SK-N-SH treated with all-trans-retinoic acid at 6 μM for 48 hours (cell line): Measurements from ENCODE around the gene MYH8.

Experiments
- ATAC-seq: fragments of 200-7000 bp; cut with Tn5 transposase; 3 replicates; pipeline ENCODE4 v1.9.1; 2020; ENCODE audit warnings: mild to moderate bottlenecking, moderate library complexity
- ARNTL ChIP-seq: fragments of 450-650 bp; formaldehyde crosslinking; IDR thresholded peaks from 2 replicates; pipeline ENCODE4 v1.5.0; 2020; ENCODE audit warnings: low read depth, mild to moderate bottlenecking, moderate library complexity, borderline replicate concordance
- BACH2 ChIP-seq: fragments of 250-450 bp; sonication (Bioruptor Pico); IDR thresholded peaks from 2 replicates; pipeline ENCODE4 v1.9.0; 2021; ENCODE audit warnings: mild to moderate bottlenecking, borderline replicate concordance
- CREB5 ChIP-seq: fragments of 250-450 bp; sonication (Bioruptor Pico); IDR thresholded peaks from 2 replicates; pipeline ENCODE4 v1.5.1; 2020; ENCODE audit warnings: low read depth, mild to moderate bottlenecking, moderate library complexity
- CSRNP3 ChIP-seq: fragments of 250-450 bp; sonication (Bioruptor Pico); IDR thresholded peaks from 2 replicates; pipeline ENCODE4 v1.5.1; 2021; ENCODE audit warnings: mild to moderate bottlenecking, moderate library complexity
- ESRRG ChIP-seq: fragments of 250-450 bp; sonication (Bioruptor Pico); IDR thresholded peaks from 2 replicates; pipeline ENCODE4 v1.6.1; 2021; ENCODE audit warnings: mild to moderate bottlenecking
- GLIS3 ChIP-seq: fragments of 250-450 bp; sonication (Bioruptor Pico); IDR thresholded peaks from 2 replicates; pipeline ENCODE4 v1.5.0; 2020; ENCODE audit warnings: mild to moderate bottlenecking, moderate library complexity
- ISL1 ChIP-seq: fragments of 250-450 bp; sonication (Bioruptor Pico); IDR thresholded peaks from 2 replicates; pipeline ENCODE4 v2.1.2; 2022; ENCODE audit warnings: mild to moderate bottlenecking, moderate library complexity
- OSR1 ChIP-seq: fragments of 250-450 bp; sonication (Bioruptor Pico); IDR thresholded peaks from 2 replicates; pipeline ENCODE4 v1.8.0; 2022; ENCODE audit warnings: moderate library complexity, mild to moderate bottlenecking, inconsistent platforms
- PATZ1 ChIP-seq: fragments of 250-450 bp; sonication (Bioruptor Pico); IDR thresholded peaks from 2 replicates; pipeline ENCODE4 v1.8.0; 2020; ENCODE audit warnings: mild to moderate bottlenecking, moderate library complexity, borderline replicate concordance
- POU6F1 ChIP-seq: fragments of 250-450 bp; sonication (Bioruptor Pico); IDR thresholded peaks from 2 replicates; pipeline ENCODE4 v1.8.0; 2021; ENCODE audit warnings: low read depth, mild to moderate bottlenecking, moderate library complexity, borderline replicate concordance
- PPARA ChIP-seq: fragments of 250-450 bp; sonication (Bioruptor Pico); IDR thresholded peaks from 2 replicates; pipeline ENCODE4 v1.5.0; 2020; ENCODE audit warnings: mild to moderate bottlenecking, borderline replicate concordance
- RARB ChIP-seq: fragments of 250-450 bp; sonication (Bioruptor Pico); IDR thresholded peaks from 2 replicates; pipeline ENCODE4 v1.8.0; 2021; ENCODE audit warnings: mild to moderate bottlenecking, moderate library complexity
- SNAI2 ChIP-seq: fragments of 250-450 bp; sonication (Bioruptor Pico); IDR thresholded peaks from 2 replicates; pipeline ENCODE4 v1.5.0; 2020; ENCODE audit warnings: mild to moderate bottlenecking, moderate library complexity
- TCF4 ChIP-seq: fragments of 250-450 bp; sonication (Bioruptor Pico); IDR thresholded peaks from 2 replicates; pipeline ENCODE4 v1.8.0; 2021; ENCODE audit warnings: mild to moderate bottlenecking, moderate library complexity, borderline replicate concordance
- TOX ChIP-seq: fragments of 250-450 bp; sonication (Bioruptor Pico); IDR thresholded peaks from 2 replicates; pipeline ENCODE4 v1.8.0; 2021; ENCODE audit warnings: mild to moderate bottlenecking, moderate library complexity, borderline replicate concordance
- TSHZ2 ChIP-seq: fragments of 250-450 bp; sonication (Bioruptor Pico); IDR thresholded peaks from 2 replicates; pipeline ENCODE4 v1.5.0; 2020; ENCODE audit warnings: mild to moderate bottlenecking, moderate library complexity
- ZC3H10 ChIP-seq: fragments of 250-450 bp; sonication (Bioruptor Pico); IDR thresholded peaks from 2 replicates; pipeline ENCODE4 v1.5.1; 2021; ENCODE audit warnings: mild to moderate bottlenecking, moderate library complexity
- ZFP3 ChIP-seq: fragments of 250-450 bp; sonication (Bioruptor Pico); IDR thresholded peaks from 2 replicates; pipeline ENCODE4 v1.5.0; 2020; ENCODE audit warnings: mild to moderate bottlenecking, moderate library complexity
- ZFP30 ChIP-seq: fragments of 450-650 bp; formaldehyde crosslinking; IDR thresholded peaks from 2 replicates; pipeline ENCODE4 v1.5.0; 2022; ENCODE audit warnings: mild to moderate bottlenecking, moderate library complexity
- ZNF565 ChIP-seq: fragments of 450-650 bp; formaldehyde crosslinking; conservative IDR thresholded peaks from 2 replicates; pipeline ENCODE4 v1.5.0; 2020; ENCODE audit warnings: low read depth, mild to moderate bottlenecking, moderate library complexity
- ZNF70 ChIP-seq: fragments of 450-650 bp; formaldehyde crosslinking; IDR thresholded peaks from 2 replicates; pipeline ENCODE4 v1.5.0; 2020; ENCODE audit warnings: mild to moderate bottlenecking, moderate library complexity
- ZNF8 ChIP-seq: fragments of 450-650 bp; formaldehyde crosslinking; IDR thresholded peaks from 2 replicates; pipeline ENCODE4 v1.5.0; 2020; ENCODE audit warnings: mild to moderate bottlenecking, moderate library complexity

Gene MYH8

GRCh38 chr17:10385871-10386270 is 35.9 kb downstream of the MYH8 start:
- TF ChIP-seq ZFP3, result no peak
- TF ChIP-seq PATZ1, result no peak
- TF ChIP-seq BACH2, result no peak
- no peak for TF ChIP-seq ZNF565 (CRISPR knock-in tag)
- no peak for TF ChIP-seq POU6F1
- no peak for TF ChIP-seq ISL1
- TF ChIP-seq SNAI2 (CRISPR knock-in tag), result no peak
- no peak for TF ChIP-seq ESRRG (CRISPR knock-in tag)
- no peak for TF ChIP-seq OSR1 (CRISPR knock-in tag)
- TF ChIP-seq PPARA, result no peak
- no peak for TF ChIP-seq TSHZ2 (CRISPR knock-in tag)
- ATAC-seq, result no peak

GRCh38 chr17:10384175-10384574 is 37.6 kb downstream of the MYH8 start:
- no peak for TF ChIP-seq ZNF8 (CRISPR knock-in tag)
- no peak for TF ChIP-seq ESRRG (CRISPR knock-in tag)
- TF ChIP-seq CSRNP3 (CRISPR knock-in tag), result no peak
- TF ChIP-seq PPARA, result no peak
- TF ChIP-seq POU6F1, result no peak
- no peak for TF ChIP-seq BACH2
- TF ChIP-seq ZNF565 (CRISPR knock-in tag), result no peak
- no peak for TF ChIP-seq TOX
- TF ChIP-seq ZNF70, result no peak
- no peak for TF ChIP-seq ISL1
- TF ChIP-seq RARB (CRISPR knock-in tag), result no peak
- TF ChIP-seq GLIS3 (CRISPR knock-in tag), result no peak

GRCh38 chr17:10380631-10381408 is 40.9 kb downstream of the MYH8 start:
- no peak for TF ChIP-seq SNAI2 (CRISPR knock-in tag)
- TF ChIP-seq ARNTL, result no peak
- no peak for TF ChIP-seq ZFP30 (CRISPR knock-in tag)
- TF ChIP-seq ZNF8 (CRISPR knock-in tag), result no peak
- TF ChIP-seq ZFP3, result no peak
- no peak for TF ChIP-seq ZC3H10 (CRISPR knock-in tag)
- TF ChIP-seq ISL1, result no peak
- no peak for TF ChIP-seq RARB (CRISPR knock-in tag)
- TF ChIP-seq ZNF565 (CRISPR knock-in tag), result no peak
- no peak for TF ChIP-seq TSHZ2 (CRISPR knock-in tag)
- no peak for TF ChIP-seq CREB5 (CRISPR knock-in tag)
- no peak for TF ChIP-seq BACH2
- no peak for TF ChIP-seq TCF4 (CRISPR knock-in tag)
- no peak for TF ChIP-seq TOX
- TF ChIP-seq OSR1 (CRISPR knock-in tag), result no peak
- TF ChIP-seq GLIS3 (CRISPR knock-in tag), result no peak

More at GRCh38 chr17:10384175-10384574, 37.6 kb downstream of the MYH8 start:
- ATAC-seq, result no peak

More at GRCh38 chr17:10380631-10381408, 40.9 kb downstream of the MYH8 start:
- no peak for ATAC-seq
